Thoracic aorta (tissue), 2 donors: Measurements from ENCODE around the gene SOX13. TPM values are rescaled to one million over a fixed set of nuclear protein-coding genes. Genes with fewer than 3 reads are reported as not detected.

Source experiments
- ATAC-seq: fragments of 150-250 bp; one replicate; pipeline ENCODE4 v1.8.0; 2017; ENCODE audit warnings: low read depth; ENCODE audit not compliant: insufficient number of reproducible peaks, low FRiP score
- DNase-seq: peaks from one replicate; pipeline ENCODE4 v3.0.0-alpha.2; 2020; ENCODE audit warnings: low spot score
- H3K27ac ChIP-seq, 2 donors: fragments of 200-600 bp; sonication (generic); 1 replicate in 1 of 2; 2 replicates in 1 of 2; pipeline ENCODE4 v1.5.1; 2016; ENCODE audit warnings: mild to moderate bottlenecking in 2 of 2, moderate library complexity in 2 of 2
- H3K27me3 ChIP-seq: fragments of 200-600 bp; sonication (generic); replicated peaks from 2 replicates; pipeline ENCODE4 v1.6.0; 2016; ENCODE audit warnings: mild to moderate bottlenecking; ENCODE audit not compliant: insufficient read depth
- H3K36me3 ChIP-seq: fragments of 200-600 bp; sonication (generic); one replicate; pipeline ENCODE4 v1.5.1; 2016
- H3K4me1 ChIP-seq, 2 donors: fragments of 200-600 bp; sonication (generic); 1 replicate in 1 of 2; 2 replicates in 1 of 2; pipeline versions ENCODE4 v1.5.1 to v1.6.0; 2016; ENCODE audit warnings: low read depth in 2 of 2, mild to moderate bottlenecking in 1 of 2; ENCODE audit not compliant: control insufficient read depth in 1 of 2
- H3K4me3 ChIP-seq: fragments of 200-600 bp; sonication (generic); 2 replicates; pipeline ENCODE4 v1.5.1; 2016; ENCODE audit warnings: mild to moderate bottlenecking
- H3K9me3 ChIP-seq: fragments of 200-600 bp; sonication (generic); 2 replicates; pipeline ENCODE4 v1.5.1; 2016
- total RNA-seq, 2 donors: library from RNA; depleted of rRNA; stranded (reverse); fragments of >200 nt; gene quantifications; one replicate each; pipeline versions ENCODE4 v1.1.0 to v1.2.3, GENCODE V29; 2016
- TF ChIP-seq, protein P1 (sequence below): fragments of 200-600 bp; sonication (generic); IDR thresholded peaks from one replicate; pipeline ENCODE4 v1.5.1; 2019; ENCODE audit warnings: antibody characterized with exemption

Gene SOX13
- total RNA-seq, 2 donors from 2014 or later: 27.2 to 33.2 TPM

DNA sequence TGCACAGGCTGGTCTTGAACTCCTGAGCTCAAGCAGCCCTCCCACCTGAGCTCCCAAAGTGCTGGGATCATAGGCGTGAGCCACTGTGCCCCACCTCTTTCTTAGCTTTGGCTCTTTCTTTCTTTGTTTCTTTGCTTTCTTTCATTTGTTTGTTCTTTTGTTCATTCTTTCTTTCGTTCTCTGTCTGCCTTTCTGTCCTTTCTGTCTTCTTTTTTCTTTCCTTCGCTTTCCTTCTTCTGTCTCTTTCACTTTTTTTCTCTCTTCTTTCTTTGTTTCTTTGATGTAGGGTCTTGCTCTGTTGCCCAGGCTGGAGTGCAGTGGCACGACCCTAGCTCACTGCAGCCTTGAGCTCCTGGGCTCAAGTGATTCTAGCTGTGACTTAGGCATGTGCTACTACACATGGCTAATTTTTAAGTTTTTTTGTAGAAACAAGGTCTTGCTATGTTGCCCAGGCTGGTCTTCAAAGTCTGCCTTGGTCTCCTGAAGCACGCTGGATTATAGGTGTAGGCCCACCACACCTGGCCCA, 18.9 kb downstream of the SOX13 start:
- no peak for DNase-seq
- Histone ChIP-seq H3K4me1 (peaks cover 18 to 33% of the 10 kb centered on the region in 2 donors), H3K4me3 (no peak overlapping the region), H3K27ac (no peak overlapping the region), H3K9me3 (no peaks in the 10 kb centered on the region), H3K36me3 (no peaks in the 10 kb centered on the region), H3K27me3 (no peaks in the 10 kb centered on the region)
- no peak for ATAC-seq
- TF ChIP-seq, protein P1, sequence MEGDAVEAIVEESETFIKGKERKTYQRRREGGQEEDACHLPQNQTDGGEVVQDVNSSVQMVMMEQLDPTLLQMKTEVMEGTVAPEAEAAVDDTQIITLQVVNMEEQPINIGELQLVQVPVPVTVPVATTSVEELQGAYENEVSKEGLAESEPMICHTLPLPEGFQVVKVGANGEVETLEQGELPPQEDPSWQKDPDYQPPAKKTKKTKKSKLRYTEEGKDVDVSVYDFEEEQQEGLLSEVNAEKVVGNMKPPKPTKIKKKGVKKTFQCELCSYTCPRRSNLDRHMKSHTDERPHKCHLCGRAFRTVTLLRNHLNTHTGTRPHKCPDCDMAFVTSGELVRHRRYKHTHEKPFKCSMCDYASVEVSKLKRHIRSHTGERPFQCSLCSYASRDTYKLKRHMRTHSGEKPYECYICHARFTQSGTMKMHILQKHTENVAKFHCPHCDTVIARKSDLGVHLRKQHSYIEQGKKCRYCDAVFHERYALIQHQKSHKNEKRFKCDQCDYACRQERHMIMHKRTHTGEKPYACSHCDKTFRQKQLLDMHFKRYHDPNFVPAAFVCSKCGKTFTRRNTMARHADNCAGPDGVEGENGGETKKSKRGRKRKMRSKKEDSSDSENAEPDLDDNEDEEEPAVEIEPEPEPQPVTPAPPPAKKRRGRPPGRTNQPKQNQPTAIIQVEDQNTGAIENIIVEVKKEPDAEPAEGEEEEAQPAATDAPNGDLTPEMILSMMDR: no peak

DNA sequence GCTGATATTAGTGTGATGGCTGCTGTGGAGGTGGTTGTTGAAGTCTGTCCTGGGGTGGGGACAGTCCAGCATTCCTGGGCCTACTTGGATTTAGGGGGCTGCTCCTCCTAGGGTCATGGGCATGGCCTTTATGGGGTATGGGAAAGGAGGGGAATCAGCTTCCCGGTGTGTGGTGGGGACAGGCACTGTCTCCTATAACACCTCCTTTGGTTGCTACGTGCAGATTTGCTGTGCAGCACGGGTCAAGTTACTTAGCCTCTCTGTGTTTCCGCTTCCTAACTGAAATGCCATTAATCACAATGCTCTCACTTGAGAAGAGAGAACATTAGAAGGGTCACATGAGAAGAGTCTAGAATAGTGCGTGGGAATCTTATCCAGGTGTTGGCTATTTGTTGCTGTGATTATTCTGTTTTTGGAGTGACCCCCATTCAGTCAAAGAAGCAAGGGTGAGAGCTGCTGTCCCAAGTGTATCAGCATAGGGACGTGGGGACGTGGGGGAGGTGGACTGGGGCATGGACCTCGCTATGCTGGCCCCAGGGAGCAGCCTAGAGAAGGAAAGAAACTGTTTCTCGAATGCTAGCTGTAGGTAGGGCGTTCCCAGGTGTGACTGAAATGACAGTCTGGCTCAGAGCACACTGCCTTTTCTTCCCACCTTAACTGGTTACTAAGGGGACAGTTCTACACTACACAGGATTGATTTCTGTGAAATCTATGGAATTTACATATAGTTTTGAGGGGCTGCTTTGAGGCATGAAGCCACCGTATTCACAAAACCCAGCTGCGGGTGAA, 19.9 kb downstream of the SOX13 start:
- peaks cover 12 to 24% of the 10 kb centered on the region in 2 donors for H3K4me1 ChIP-seq
- no peak overlapping the region for H3K4me3 ChIP-seq
- H3K36me3 ChIP-seq: no peaks in the 10 kb centered on the region
- H3K27ac ChIP-seq: no peak overlapping the region
- H3K9me3 ChIP-seq: no peaks in the 10 kb centered on the region
- no peaks in the 10 kb centered on the region for H3K27me3 ChIP-seq
- ATAC-seq: no peak
- DNase-seq: no peak
- TF ChIP-seq, protein P1: no peak

DNA sequence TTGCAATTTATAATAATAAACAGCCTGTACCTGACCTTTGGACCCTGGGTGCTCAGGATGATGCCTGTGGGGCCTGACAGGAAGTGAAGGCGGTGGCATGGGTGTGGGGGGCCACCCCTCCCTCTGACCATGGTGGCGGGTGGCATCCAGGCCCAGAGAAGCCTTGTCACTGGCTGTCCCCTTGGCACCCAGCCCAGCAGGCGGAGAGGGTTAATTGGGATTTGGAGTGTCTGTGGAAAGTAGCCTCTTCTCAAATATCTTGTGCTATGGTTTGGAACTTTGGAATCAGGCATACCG, 20.5 kb downstream of the SOX13 start:
- no peak for DNase-seq

DNA sequence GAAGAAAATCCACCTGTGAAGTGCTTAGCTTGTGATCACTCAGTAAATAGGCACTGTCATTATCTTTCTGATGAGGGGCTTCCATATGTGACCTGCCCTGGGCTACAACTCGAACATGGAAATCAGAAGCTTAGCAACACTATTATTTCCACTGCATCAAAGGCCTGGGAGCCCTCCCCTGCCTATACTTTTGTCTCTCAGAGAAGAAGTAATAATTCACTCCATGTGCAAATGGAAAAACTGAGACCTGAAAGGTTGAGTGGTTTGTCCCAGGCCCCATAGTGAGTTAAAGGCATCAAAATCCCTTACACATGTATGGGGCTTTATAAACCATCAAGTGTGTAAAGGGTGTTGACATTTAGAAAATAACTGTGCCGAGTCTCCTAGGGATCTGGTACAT, 20.9 kb downstream of the SOX13 start:
- DNase-seq (no peak), ATAC-seq (no peak)
- no peak overlapping the region for H3K4me3 ChIP-seq
- no peaks in the 10 kb centered on the region for H3K9me3 ChIP-seq
- H3K27me3 ChIP-seq: no peaks in the 10 kb centered on the region
- TF ChIP-seq, protein P1: no peak
- H3K36me3 ChIP-seq: no peaks in the 10 kb centered on the region
- no peak overlapping the region for H3K27ac ChIP-seq
- H3K4me1 ChIP-seq: peaks cover 3 to 14% of the 10 kb centered on the region in 2 donors

More for the DNA sequence above, 20.5 kb downstream of the SOX13 start:
- TF ChIP-seq, protein P1: no peak
- H3K36me3 ChIP-seq: no peaks in the 10 kb centered on the region
- no peak overlapping the region for H3K27ac ChIP-seq
- H3K27me3 ChIP-seq: no peaks in the 10 kb centered on the region
- H3K4me1 ChIP-seq: peaks cover 7 to 18% of the 10 kb centered on the region in 2 donors
- ATAC-seq: no peak
- no peak overlapping the region for H3K4me3 ChIP-seq
- H3K9me3 ChIP-seq: no peaks in the 10 kb centered on the region

DNA sequence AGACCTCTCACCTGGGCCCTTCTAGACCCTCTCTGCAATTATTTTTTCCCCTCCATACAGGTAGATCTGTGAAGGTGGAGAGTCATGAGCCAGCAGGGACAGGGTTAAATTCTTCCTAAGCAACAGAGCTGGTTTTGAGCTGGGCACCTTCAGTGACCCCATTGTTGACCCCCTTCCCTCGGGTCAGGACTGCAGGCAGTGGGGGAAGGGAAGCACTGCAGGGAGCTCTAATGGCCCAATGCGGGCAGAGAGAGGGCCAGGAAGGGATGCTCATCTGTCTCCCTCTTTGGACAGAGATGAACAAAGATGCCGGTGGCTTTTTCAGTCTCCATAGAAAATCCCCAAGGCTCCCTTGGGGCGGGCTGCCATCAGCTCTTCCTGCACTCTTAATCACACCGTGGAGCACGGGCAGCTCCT, 21.4 kb downstream of the SOX13 start:
- DNase-seq (no peak), ATAC-seq (no peak)
- Histone ChIP-seq H3K4me1 (peaks cover 0 to 9% of the 10 kb centered on the region in 2 donors), H3K36me3 (no peaks in the 10 kb centered on the region), H3K27ac (no peak overlapping the region), H3K9me3 (no peaks in the 10 kb centered on the region), H3K27me3 (no peaks in the 10 kb centered on the region), H3K4me3 (no peak overlapping the region)
- TF ChIP-seq, protein P1: no peak
